HG02943 (cell line): ENCODE measurements around the gene UNC5B.
"Not testable (repeated sequence)": the region's sequence is repeated elsewhere in the genome, so short reads cannot be mapped to it uniquely, and the experiment has no call there.

Experiments used
- ATAC-seq: cut with Tn5 transposase; IDR thresholded peaks from one replicate; pipeline ENCODE4 v1.9.1; 2021; ENCODE audit warnings: mild to moderate bottlenecking, low read depth, moderate library complexity; ENCODE audit not compliant: unreplicated experiment

UNC5B gene

DNA sequence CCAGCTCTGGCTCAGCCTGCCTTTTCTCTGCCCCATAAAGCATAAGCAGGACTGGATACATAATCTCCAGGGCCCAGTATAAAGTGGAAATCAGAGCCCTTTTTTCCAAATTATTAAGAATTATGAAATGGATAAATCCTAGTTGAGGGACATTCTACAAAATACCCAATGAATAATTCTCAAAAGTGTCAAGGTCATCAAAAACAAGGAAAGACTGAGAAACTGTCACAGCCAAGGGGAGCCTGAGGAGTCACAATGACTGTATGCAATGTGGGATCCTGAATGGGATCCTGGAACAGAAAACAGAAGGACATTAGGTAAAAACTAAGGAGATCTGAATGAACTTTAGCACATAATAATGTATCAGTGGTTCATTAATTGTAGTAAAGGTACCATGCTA, 4.8 kb upstream of the UNC5B start:
- no peak for ATAC-seq

DNA sequence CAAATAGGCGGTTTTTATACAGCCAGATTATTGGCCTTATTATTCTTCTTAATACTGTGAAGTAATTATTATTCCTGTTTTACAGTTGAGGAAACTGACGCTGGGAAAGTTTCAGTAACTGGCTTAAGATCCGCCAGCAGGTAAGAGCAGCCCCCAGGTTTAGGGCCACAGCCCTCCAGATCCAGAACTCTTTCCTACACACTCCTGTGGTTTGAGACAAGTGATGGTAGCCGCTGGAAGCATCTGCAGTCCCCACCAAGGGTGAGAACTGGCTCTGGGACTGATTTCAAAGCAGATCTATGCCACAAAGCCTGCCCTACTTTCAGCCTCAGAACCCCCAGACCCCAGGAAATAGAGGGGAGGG, 3.0 kb upstream of the UNC5B start:
- ATAC-seq, result no peak

DNA sequence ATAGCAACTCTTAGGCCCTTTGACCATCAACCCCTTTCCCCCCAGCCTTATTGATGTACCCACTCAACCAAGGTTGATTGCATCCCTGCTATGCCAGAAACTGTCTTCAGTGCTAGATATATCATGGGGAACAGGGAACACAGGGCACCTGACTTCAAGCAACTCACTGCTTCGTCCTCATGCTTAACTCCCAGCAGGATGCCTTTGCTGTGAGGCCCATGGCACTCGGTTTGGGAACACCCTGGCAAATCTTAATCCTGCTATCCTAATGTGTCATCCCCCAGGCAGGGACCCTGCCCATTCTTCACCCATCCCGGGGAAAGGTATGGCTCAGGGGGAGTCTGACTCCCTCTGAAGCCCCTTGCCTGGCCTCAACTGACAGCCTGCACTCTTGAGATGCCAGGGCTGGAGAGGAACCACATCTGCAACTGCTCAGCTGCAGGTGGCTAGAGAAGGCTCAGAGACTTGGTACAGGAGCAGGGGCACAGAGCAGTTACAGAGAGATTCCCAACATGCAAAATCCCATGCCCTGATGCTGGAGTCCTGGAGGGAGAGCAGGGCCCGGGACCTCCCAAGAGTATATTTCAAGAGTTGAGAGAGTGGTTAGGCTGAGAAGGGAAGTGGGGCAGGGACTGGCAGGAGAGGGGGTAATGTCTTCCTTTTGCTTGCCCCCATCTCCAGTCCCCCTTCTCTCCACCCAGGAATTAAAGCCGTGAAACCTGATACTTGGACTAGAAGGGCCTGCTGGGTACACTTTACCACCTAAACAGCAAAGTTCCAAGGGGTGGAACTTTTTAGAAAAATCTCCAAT, 2.4 kb upstream of the UNC5B start:
- ATAC-seq, result no peak

DNA sequence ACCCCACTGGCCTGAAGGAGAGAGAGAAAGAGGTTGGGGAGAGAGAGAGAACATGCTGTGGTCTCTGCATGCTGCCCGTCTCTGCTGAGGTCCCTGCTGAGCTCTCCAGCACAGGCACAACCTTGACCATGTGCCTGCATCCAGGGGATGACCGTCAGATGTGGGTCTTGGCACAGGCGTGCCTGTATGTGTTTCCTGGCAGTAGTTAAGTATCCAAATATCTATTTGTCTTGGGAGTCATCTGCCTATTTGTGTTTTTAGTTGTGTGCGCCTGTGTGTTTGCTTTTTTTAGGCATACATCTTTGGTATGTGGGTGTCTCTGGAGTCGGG, 1.9 kb upstream of the UNC5B start:
- ATAC-seq, result no peak

DNA sequence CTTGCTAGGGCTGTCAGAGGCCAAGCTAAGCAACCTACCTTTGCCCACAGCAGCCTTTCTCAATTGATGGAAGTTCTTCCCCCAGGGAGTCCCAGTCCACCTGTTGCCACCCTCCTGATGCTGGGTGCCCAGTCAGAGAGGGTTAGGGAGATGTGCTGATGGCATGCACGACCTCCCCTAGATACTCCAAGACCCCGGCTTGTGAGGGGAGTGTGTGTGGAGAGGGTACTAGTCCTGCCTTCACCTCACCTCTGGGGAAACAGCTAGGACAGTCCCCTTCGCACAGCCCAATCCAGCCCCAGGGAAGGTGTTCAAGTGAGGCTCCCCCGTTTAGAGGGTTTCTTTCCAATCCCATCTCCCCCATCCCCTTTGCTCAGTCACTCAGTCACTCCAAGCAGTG, 1.3 kb upstream of the UNC5B start:
- ATAC-seq, result no peak

DNA sequence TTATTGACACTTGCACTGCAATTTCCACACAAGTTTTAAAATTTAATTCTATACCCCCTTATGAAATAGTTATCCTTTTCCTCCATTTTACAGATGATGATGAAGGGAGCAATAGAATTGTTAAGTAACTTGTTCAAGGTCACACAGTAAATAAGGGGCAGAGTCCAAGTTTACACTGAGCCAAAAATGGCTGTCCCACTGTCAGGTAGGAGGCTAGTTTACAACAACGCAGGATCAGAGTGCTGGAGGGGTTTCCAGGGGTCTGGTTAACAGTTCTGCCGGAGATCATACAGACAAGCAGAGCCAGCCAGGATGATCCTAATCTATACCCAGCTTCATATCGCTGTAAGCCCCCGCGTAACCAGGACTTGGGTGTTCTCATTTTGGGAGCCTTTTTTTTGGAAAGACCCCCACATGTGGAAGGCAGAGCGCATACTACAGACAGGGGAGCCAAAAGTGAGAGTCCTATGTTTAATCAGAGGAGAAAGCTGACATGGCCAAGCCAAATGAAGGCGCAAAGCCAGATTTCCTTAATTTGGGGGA, 524 bp upstream of the UNC5B start:
- ATAC-seq, result no peak

DNA sequence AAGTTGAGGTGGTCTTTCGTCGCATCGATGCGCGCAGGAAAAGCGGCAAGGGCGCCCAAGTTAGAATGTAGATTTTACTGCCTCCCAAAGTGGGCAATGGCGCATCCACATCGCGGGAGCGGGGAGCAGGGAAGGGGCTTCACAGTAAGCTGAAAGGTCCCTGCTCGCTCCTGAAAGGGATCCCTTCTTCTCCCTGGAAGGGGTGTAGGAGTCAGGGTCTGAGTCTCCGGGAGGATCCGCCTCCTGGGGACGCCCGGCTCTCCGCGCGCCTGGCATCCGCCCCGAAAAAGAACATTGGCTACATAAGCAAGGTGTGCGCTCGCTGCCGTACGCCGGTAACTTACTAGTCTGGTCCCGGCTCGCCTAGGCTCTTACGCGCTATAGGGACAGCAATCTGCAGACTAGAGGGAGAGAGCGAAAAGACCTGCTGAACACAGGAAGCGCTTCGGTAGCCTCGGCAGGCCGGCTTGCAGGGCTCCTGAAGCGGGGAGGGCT, 804 bp downstream of the UNC5B start:
- no peak for ATAC-seq

DNA sequence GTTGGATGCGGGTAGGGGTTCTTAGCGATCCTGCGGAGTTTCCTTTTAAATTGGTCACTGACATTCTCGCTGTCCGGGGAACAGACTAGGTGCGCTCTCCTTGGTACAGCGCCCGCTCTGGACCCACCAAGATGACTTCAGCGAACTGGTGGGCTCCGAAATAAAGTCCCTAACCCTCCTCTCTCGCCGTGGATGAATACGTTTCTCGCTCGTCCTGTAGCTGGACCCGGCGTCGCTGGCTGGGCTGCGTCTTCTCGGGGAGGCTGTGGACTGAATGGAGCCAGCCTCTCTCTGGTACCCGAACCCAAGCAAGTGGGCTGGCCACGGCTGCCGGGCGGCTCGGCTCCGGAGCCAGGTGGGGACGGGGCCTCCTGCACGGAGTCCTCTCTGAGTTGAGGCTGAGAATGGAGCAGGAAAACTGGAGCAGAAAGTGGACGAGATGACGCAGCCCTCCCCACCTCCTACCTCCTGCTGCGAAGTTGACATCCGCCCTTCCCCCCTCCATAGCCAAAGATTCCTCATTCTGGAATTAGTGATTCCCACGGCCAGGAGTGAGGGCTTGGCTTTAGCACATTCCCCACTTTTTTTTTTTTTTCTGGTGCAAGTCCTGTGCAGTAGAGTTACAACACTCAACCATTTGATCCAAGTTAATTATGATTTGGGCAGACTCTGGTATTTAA, 1.5 kb downstream of the UNC5B start:
- ATAC-seq, result no peak

DNA sequence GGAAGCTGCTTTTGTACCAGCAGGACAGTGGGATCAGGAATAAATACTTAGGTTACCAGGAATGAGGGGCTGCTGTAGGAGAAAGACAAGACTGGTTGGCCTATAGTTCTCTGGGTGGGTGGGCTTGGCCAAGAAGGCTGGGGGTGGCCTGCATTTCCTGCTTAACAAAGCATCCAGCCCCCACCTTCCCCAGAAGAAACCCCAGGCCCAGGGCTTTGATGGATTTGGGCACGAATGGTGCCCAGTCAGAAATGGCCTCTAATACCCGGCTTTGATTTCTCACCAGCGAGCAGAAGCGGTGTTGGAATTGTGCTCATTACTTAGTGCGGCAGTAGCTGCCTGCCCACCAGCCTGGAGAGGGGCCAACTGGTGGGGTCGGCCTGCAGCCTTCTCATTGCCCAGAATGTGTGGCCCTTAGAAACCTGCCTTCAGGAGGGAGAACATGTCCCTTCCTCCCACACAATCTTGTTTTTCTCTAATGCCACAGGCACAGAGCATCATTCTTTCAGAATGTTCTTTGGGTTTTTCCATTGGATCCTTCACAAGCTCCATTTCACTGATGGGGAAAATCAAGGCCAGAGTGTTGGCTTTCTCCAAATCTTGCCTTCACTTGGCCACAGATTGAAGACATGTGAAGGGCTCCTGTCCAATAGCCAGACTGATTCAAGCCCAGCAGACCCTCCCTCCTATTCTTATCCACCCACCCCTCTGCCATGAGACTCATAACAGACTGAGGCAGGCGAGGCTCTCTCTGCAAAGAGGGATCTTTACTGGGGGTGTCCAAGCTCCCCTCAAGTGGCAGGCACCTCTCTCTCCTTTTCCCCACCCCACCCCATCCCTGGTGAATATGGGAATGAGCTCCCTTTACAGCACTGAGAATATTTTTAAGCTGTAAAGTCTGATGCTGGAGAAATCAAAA, 2.5 kb downstream of the UNC5B start:
- ATAC-seq, result no peak

DNA sequence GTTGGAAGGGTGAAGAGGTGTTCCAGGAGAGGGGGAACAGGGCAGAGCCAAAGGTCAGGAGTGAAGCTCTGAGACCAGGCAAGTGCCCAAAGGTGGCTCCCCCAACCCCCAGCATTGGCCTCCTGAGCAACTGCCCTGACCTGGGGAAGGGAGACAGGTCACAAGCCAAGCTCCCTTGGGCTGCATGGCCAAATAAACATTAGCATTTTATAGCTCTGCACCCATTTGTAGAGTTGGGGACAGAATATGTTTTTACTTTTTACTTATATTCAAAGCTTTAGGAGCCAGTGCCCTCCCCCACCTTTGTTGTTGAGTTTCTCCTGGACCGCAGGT, 4.0 kb downstream of the UNC5B start:
- no peak for ATAC-seq

DNA sequence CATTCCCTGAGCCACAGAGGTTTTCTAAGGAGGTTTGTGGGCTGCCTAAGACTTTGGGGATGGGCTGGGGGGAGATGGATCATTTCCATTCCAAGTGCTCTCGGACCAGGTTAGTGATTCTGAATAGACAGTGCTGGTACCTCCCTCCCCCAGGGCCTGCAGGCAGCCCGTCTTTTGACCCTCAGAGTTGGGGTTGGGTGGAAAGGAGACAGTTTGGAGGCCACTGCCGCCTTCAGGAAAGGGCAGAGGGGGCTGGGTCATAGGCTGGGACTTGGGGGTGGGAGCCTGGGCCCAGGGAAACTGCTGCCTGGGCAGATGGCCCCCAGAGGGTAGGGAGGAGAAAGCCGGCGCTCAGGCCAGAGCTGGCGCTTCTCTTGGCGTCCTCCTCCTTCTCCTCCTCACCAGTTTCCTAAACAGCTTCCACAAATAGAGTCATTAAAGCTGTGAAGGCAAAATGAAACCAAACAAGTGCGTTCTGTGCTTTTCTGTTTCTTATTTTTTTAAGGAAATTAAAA, 4.4 kb downstream of the UNC5B start:
- no peak for ATAC-seq

DNA sequence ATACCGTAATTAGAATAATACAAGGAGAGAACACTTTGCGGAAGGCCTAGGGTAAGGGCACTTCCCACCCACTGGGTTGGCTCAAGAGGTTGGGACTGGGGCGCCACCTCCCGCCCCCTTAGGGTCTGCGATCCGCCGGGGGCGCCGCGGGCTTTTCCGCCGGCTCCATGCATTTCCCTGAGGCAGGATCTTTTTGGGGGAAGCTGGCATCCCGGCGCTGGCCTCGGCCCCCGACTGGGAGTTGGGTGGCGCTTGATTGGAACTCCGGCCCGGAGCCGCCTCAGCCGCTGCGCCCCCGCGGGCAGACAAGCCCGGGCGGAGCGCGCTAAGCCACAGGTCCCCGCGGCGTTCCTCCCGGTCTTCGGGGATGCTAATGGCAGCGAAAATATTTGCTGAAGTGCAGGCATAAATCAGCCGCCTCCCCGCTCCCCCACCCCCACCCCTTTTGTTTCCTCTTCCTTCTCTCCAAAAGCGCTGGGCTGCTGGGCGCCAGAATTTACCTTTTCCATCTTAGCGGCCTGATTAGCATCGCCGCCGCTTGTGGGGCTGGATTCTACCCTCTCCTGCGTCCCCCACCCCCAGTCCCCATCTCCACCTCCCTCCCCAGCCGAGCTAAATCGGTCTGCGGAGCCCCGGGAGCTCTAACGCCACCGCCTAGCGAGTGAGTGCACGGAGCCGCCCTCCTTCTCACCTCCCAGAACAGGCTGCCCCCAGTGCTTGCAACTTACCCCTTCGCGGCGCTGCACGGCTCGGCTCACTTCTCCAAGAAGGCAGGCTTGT, 5.1 kb downstream of the UNC5B start:
- no peak for ATAC-seq

DNA sequence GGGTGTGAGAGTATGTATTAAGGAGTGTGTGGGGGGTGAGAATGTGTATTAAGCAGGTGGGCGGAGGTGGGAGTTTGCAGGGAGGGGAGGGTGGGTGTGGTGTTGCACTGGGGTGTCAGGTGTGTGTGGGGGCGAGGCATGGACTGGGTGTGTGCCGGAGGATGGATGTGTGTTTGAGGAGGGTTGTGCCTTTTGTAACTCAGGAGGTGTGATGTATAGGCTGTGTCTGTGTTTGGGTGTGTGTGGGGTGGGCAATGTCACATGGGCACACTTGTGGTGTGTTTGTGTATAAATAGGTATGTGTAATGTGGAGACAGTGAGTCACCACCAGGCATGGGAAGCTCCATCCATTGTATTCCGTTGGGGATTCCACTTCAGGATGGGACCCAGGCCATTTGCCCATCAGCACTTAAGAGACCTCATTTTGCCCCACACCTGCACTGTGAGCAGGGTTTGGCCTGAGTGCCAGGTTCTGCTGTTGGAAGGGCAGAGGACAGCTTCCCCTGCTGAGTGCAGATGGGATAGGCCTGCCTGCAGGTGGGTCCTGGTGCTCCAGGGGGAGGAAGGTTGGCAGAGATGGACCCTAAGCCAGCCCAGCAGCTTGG, 5.8 kb downstream of the UNC5B start:
- no peak for ATAC-seq

DNA sequence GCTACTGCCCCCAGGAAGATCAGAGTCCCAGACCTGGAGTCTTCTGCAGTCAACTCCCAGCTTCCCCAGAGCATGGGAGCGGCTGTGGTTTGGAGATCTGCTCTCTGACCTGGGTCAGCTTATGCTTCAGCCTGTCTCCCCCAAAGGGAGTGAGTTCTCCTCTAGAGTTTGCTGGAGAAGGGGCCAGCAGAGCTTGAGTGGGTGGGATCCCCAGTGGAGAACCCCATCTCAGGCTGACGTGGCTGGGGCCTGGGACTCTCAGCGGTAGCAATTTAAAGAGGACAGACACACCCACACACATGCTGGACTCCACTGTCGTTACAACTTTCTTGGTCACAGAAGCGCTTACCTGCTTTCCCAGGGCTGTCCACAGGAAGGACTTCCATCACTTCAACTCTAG, 6.3 kb downstream of the UNC5B start:
- ATAC-seq, result no peak

DNA sequence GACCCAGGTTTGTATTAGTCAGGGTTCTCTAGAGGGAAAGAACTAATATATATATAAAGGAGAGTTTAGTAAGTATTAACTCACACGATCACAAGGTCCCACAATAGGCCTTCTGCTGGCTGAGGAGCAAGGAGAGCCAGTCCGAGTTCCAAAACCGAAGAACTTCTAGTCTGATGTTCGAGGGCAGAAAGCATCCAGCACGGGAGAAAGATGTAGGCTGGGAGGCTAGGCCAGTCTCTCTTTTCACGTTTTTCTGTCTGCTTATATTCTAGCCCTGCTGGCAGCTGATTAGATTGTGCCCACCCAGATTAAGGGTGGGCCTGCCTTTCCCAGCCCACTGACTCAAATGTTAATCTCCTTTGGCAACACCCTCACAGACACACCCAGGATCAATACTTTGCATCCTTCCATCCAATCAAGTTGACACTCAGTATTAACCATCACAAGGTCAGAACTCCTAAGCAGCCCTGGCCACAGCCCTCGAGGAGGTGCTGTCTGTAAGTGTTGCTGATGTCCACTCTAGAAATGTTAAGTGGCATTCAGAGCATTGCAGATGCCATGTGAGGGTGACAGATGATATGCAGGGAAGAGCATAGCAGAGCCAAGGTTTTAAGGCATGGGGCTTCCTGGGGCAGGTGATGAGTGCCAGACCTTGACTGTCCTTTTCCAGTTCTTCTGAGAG, 7.0 kb downstream of the UNC5B start:
- ATAC-seq, result not testable (repeated sequence)

DNA sequence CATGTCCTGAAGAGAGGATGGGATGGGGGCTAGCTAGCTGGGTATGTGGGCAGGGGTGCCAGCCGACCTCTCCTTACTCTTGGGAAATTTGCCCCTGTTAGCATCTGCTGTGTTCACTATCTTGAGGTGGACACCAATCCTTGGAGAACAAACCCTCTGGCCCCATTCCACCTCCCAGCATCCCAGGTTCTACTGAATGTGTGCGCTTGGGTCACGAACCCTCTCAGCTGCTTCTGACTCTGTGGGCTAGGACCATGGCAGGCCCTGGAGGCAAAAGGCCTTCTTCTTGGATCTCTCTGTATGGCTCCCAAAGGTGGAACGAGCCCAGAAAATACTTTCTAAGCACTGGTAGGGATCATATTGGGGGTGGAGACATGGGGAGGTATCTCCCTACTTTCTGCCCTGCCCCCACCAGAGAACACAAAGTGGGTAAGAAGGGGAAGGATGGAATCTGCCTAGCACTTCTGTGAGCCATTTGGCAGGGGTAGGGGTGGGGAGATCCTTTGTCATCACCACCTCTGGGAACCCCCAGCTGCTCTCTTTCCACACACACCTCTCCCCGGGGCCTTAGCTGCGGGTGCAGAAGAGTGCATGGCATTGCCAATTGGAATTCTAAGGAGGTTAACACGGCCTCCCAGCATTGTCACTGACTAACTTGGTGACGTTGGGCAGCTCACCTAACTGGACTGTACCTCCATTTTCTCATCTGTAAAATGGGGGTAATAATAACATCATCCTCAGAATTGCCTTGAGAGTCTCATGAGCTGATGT, 7.7 kb downstream of the UNC5B start:
- ATAC-seq, result no peak

DNA sequence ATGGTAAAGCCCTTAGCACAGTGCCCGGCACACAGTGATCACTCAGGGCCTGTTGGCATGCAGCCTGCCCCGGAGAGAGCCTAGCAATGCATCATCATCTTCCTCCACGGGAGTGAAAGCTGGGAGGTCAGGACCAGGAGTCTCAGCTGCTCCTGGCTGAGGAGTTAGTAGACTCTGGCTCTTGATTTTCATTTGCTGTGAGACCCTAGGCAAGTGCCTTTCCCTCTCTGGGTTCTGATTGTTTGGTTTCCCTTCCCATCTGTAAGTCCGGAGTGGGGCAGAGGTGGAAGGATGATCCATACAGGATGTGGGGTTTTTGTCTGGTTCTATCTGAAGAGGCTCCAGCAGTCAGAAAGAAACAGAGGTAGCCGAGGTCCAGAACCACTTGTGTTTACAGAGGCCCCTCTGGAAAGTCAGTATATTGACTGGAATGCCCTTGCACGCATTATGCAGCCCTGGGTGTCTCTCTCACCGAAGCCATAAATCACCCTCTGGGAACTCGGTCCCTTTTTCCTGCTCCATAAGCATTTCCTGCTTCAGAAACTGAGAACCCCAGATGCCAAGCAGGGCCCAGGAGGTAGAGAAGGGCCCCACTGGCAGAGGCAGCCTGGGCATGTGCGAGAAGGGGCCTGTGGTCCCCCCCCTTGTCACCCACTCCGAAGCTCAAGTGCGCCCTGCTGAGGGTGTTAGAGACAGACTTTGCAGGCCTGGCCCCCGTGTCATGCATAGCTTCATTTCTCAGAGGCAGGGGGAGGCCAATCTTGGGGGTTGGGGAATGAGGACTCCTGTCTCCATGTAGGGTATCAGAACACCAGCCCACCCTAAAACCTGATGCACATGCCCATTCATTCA, 8.5 kb downstream of the UNC5B start:
- ATAC-seq, result no peak
